Measurements from ENCODE around the gene CMSS1. TPM values are rescaled to one million over a fixed set of nuclear protein-coding genes. Genes with fewer than 3 reads are reported as not detected.

The CMSS1 gene
- total RNA-seq, 2 experiments from 2014 or later = 95.6 to 97.2 TPM

DNA sequence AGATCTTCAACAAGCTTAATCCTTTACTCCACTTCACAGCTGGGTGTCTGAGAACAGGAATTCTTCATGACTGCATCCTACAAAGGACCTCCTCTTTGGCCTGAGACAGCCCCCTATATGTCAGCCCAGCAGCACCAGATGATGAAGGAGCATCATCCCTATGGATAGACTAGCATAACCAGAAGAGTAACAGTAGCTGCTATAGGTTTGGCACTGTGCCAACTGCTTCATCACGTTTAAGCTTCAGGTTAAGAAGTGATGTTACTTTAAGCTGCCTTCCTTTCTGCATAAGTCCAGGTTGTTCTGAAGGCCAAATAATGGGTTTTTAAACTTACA is 50.6 kb downstream of the CMSS1 start:
- Mint-ChIP-seq H3K36me3 (peaks cover 2% of the 10 kb centered on the region), H3K27ac (no peak overlapping the region), H3K27me3 (no peaks in the 10 kb centered on the region), H3K4me1 (ENCODE audit: low read depth) (peaks cover 40% of the 10 kb centered on the region), H3K4me3 (no peak overlapping the region), H3K9me3 (no peaks in the 10 kb centered on the region)
- intact Hi-C loops (cut with micrococcal nuclease) = loop anchor here (1.0 kb wide), 1 partner anchor 9 kb away; no protein-coding TSS in a partner anchor
- CTCF ChIA-PET = interaction anchor here (1.9 kb wide), 1 partner anchor 37 kb away, joined by 7 read pairs; no protein-coding TSS in a partner anchor
- POLR2A ChIA-PET = no interaction called here
- no peak for DNase-seq

DNA sequence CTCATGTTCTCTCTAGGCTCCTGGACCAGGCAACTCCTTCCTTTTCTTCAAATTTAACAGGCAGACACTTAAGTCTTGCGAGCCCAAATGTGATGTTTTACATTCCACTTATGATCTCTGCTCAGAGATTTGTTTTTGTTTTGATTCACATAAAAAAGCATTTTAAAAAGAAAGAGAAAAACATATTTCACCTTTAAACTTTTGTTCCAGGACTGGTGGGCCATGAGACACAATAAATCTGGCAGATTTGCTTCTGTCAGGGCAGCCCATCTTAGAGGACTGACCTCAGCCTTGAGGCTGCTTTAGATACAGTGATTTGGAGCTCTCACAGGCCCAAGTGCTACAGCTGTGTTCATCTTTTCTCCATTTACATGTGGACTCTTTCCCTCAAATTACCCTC is 52.0 kb downstream of the CMSS1 start:
- ChIA-PET POLR2A (no interaction called here), CTCF (no interaction called here)
- intact Hi-C loops (cut with micrococcal nuclease) = loop anchor here (10.0 kb wide), 1 partner anchor 1305 kb away; no protein-coding TSS in a partner anchor
- no peaks in the 10 kb centered on the region for H3K27me3 Mint-ChIP-seq
- no peaks in the 10 kb centered on the region for H3K36me3 Mint-ChIP-seq
- no peak overlapping the region for H3K4me3 Mint-ChIP-seq
- H3K27ac Mint-ChIP-seq = no peak overlapping the region
- H3K4me1 Mint-ChIP-seq (ENCODE audit: low read depth) = peaks cover 43% of the 10 kb centered on the region
- DNase-seq = no peak
- H3K9me3 Mint-ChIP-seq = no peaks in the 10 kb centered on the region

DNA sequence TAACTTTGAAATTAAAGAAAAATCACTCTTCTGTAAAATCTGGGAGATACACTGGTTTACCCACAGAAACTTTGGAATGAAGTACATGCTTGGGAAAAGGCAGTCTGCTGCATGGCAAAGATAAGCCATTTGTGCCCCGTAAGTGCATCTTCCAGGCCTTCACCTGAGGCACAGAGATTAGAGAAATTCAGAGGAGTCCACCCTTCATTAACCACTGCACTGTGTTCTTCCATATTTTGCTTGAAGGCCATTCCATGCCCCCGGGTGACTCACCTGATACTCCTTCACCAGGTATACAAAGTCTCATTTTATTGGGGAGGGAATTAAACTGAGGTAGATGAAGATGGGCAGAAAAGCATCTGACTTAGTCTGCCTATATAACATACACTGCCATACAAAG is 53.0 kb downstream of the CMSS1 start:
- no peak for DNase-seq
- Mint-ChIP-seq H3K36me3 (no peaks in the 10 kb centered on the region), H3K4me1 (ENCODE audit: low read depth) (peaks cover 45% of the 10 kb centered on the region), H3K27ac (no peak overlapping the region), H3K9me3 (no peaks in the 10 kb centered on the region), H3K4me3 (no peak overlapping the region), H3K27me3 (no peaks in the 10 kb centered on the region)
- CTCF ChIA-PET = interaction anchor here (0.6 to 1.1 kb wide), 4 partner anchors 27 to 597 kb away, joined by 3 to 4 read pairs (median 3); no protein-coding TSS in a partner anchor
- POLR2A ChIA-PET = no interaction called here
- intact Hi-C loops (cut with micrococcal nuclease) = loop anchor here (10.0 kb wide), 1 partner anchor 1306 kb away; no protein-coding TSS in a partner anchor

DNA sequence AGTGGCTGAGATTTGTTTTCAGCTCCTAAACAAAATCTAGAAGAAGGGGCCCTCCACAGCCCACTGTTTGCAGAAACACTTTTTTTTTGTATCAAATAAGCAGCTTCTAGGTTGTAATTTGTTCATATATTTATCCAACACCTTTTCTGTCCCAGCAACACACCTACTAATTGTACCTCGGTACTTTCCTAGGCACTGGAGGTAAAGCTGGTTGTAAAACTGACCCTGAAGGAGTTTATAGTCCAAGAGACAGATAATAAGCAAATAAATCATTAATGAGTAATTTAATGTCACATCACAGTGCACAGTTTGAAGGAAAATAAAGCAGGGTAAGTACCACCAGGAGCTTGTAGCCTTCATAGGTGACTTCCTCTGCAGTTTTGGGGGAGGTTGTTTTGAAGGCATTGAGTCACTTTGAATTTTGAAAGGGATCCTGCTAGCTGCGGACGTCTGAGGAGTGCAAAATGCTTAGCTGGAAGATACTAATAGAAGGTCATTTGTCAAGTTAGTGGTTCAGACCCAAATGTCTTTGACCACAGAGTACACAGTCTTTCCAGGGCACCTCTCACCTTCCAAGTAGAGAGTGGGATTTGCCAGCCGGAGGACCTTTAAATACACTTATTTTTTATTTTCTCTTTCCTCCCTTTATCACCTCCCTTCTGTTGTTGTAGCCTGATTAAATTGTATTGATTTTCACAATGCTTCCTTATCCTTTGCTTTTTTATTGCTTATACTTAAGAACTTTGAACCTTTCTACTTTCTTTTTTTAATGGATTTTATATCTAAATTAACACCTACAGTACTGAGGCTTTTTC is 53.8 kb downstream of the CMSS1 start:
- no peaks in the 10 kb centered on the region for H3K36me3 Mint-ChIP-seq
- no peak overlapping the region for H3K4me3 Mint-ChIP-seq
- H3K9me3 Mint-ChIP-seq = no peaks in the 10 kb centered on the region
- POLR2A ChIA-PET = no interaction called here
- H3K27me3 Mint-ChIP-seq = peaks cover under 1% of the 10 kb centered on the region
- intact Hi-C loops (cut with micrococcal nuclease) = loop anchor here (10.0 kb wide), 1 partner anchor 1307 kb away; no protein-coding TSS in a partner anchor
- DNase-seq = no peak
- CTCF ChIA-PET = interaction anchor here (0.8 kb wide), 1 partner anchor 597 kb away, joined by 3 read pairs; no protein-coding TSS in a partner anchor
- peaks cover 40% of the 10 kb centered on the region for H3K4me1 Mint-ChIP-seq (ENCODE audit: low read depth)
- no peak overlapping the region for H3K27ac Mint-ChIP-seq

DNA sequence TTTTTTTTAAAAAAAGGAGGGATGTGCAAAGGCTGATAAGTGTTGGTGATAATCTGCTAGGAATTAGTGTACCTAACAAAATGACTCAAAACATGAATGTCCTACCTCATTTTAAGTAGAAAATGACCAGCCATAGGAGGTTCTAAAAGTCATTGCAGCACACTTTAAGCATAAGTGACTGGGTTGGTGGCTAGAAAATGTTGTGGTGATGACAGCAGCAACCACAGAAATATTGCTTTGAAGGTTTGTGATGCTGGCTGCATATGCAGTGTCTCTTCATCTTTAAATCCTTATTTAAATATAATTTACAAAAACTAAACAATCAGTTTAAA is 55.2 kb downstream of the CMSS1 start:
- H3K27me3 Mint-ChIP-seq = peaks cover 2% of the 10 kb centered on the region
- peaks cover 32% of the 10 kb centered on the region for H3K4me1 Mint-ChIP-seq (ENCODE audit: low read depth)
- POLR2A ChIA-PET = no interaction called here
- intact Hi-C loops (cut with micrococcal nuclease) = loop anchor here (10.0 kb wide), 1 partner anchor 1308 kb away; no protein-coding TSS in a partner anchor
- no peak overlapping the region for H3K27ac Mint-ChIP-seq
- peak; percentile 50 for DNase-seq
- CTCF ChIA-PET = no interaction called here
- no peaks in the 10 kb centered on the region for H3K9me3 Mint-ChIP-seq
- H3K4me3 Mint-ChIP-seq = no peak overlapping the region
- H3K36me3 Mint-ChIP-seq = no peaks in the 10 kb centered on the region

DNA sequence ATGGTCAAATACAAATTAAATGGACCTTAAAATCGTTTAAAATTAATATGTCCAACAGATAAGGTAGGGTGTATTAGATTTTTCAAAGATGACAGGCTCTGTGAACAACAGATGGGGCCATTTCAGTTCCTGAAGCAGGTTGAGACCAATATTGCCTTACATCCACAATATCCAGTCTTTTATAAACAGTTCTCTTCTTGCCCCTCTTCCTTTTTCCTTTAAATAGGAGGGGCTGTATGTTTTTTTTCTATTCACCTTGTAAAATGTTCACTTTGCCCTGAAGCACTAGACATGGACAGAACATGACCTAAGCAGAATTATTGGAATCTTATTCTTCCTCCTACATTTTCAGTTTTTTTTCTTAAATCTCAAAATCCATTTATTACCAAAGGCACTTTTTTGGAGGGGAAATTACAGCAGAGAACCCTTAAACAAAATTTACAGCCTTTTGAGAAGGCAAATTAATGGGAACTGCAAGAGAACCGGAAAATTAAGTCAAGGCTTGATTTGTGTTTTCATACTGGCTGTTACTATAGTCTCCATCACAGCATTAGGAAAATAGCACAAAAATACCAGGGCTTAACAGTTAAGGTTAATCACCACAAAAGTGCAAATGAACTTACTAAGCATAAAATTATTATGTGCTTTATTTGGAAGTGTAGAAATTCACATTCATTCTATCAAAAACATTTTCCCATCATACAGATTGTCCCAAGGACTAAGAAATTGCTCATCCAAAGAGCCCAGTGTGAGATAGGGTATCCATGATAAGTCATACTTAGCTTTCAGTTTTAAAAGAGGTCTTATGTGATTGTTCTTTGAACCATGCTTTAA is 55.8 kb downstream of the CMSS1 start:
- peaks cover 30% of the 10 kb centered on the region for H3K4me1 Mint-ChIP-seq (ENCODE audit: low read depth)
- DNase-seq = no peak
- H3K36me3 Mint-ChIP-seq = no peaks in the 10 kb centered on the region
- intact Hi-C loops (cut with micrococcal nuclease) = loop anchor here (10.0 kb wide), 1 partner anchor 1309 kb away; no protein-coding TSS in a partner anchor
- peaks cover 2% of the 10 kb centered on the region for H3K27me3 Mint-ChIP-seq
- no peaks in the 10 kb centered on the region for H3K9me3 Mint-ChIP-seq
- ChIA-PET CTCF (no interaction called here), POLR2A (interaction anchor here (0.6 kb wide), 1 partner anchor 461 kb away, joined by 4 read pairs; no protein-coding TSS in a partner anchor)
- H3K4me3 Mint-ChIP-seq = no peak overlapping the region
- no peak overlapping the region for H3K27ac Mint-ChIP-seq

DNA sequence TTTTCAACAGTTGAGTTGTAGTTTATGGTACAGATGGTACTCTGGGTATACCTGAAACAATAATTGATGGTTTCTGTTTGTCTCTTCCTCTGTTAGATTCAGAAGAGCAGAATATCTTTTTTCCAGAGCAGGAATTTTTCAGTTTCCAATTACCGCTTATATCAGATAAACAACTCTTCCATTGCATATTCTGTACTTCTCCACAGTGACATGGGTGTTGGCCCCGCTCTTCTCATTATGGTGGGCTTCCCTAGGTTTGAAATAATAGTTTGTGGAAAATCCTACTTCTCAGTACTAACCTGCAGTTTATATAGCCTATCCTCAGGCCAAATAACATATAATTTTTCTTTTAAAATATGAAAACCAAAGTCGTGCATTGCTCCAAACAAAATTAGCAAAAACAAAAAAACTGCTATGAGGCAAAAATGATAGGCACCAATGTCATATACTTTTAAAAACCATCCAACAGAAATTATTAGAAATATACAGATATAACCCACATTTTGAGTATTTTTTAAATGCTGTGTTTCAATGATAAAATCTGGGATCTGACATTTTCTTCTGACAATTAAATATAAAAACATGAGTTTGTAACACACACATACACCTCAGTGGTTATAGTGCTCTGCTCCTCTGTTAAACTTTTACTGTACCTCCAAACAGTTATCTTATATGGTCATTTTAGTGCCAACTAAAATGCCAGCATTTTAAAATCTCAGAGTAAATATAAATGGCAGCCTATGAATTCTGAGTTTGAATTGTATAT is 56.8 kb downstream of the CMSS1 start:
- no peak overlapping the region for H3K4me3 Mint-ChIP-seq
- H3K27ac Mint-ChIP-seq = no peak overlapping the region
- peaks cover 2% of the 10 kb centered on the region for H3K27me3 Mint-ChIP-seq

DNA sequence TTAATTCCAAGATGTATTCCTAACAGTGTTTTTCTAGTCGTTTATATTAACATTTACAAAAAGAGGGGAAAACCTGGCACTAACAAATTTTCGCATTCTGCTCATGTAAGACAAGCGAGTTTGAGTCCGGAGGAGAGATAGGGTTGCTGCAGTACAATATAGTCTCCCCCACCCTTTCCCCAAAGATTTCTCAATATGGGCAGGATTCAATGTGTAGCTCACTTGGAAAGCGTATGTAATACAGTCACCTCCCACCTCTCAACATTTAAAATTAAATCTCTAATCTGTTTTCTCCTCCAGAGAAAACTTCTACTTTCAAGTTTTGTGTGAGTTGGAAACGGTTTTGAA is 57.9 kb downstream of the CMSS1 start:
- Mint-ChIP-seq H3K27ac (no peak overlapping the region), H3K36me3 (no peaks in the 10 kb centered on the region), H3K9me3 (no peaks in the 10 kb centered on the region), H3K27me3 (peaks cover 2% of the 10 kb centered on the region), H3K4me3 (peak overlapping the region; percentile 65), H3K4me1 (ENCODE audit: low read depth) (peaks cover 27% of the 10 kb centered on the region)
- DNase-seq = no peak
- intact Hi-C loops (cut with micrococcal nuclease) = loop anchor here (1.0 to 10.0 kb wide), 3 partner anchors 19 to 1311 kb away; no protein-coding TSS in a partner anchor
- ChIA-PET CTCF (interaction anchor here (0.9 to 1.5 kb wide), 4 partner anchors 13 to 379 kb away, joined by 3 to 4 read pairs (median 3); no protein-coding TSS in a partner anchor), POLR2A (no interaction called here)

More for the DNA sequence above, 56.8 kb downstream of the CMSS1 start:
- Mint-ChIP-seq H3K4me1 (ENCODE audit: low read depth) (peaks cover 27% of the 10 kb centered on the region), H3K9me3 (no peaks in the 10 kb centered on the region), H3K36me3 (no peaks in the 10 kb centered on the region)
- POLR2A ChIA-PET = interaction anchor here (0.6 kb wide), 1 partner anchor 460 kb away, joined by 4 read pairs; no protein-coding TSS in a partner anchor
- CTCF ChIA-PET = interaction anchor here (1.0 to 1.5 kb wide), 3 partner anchors 12 to 380 kb away, joined by 3 to 4 read pairs (median 3); no protein-coding TSS in a partner anchor
- intact Hi-C loops (cut with micrococcal nuclease) = loop anchor here (1.0 to 10.0 kb wide), 3 partner anchors 18 to 1310 kb away; no protein-coding TSS in a partner anchor
- no peak for DNase-seq

DNA sequence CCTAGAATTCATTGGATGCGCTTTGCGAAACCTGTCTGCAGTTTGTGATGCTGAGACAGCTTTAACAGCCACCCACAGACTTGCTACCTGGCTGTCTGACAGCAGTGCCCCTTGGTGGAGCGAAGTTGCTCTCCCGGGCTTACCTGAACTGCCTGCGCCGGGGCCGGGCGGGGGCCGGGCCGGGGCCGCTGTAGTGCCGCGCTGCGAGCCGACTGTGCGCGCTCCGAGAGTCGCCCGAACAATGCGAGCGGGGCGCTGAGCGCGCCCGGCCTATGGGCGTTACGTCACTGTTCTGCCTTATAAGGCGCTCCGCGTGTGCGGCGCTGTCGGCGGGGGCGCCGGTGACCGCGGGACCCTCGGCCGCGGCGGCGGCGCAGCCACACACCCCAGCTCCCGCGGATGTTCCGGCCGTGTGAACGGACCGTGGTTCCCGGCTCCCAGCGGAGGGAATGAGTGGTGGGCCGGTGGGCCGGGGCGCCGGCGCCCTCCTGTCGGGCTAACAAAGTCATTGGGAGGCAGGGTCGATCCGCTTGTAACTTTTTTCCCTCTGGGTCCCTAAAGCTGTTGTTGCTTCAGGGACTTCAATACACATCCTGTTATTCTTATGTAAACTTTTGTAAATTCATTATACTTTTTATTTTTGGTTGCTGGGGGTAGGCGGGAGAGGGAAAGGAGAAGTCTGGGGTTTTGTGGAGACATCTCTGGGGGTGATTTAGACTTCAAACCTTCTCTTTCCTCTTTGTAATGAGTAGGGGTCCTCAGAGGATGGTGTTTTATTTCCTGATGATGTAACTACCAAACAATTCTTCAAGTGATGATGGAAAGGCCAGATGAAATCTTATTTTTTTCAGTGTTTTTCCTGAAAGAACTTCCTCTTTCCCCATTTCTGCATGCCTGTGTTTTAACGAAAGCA is 58.5 kb downstream of the CMSS1 start:
- peaks cover 2% of the 10 kb centered on the region for H3K27me3 Mint-ChIP-seq
- peaks cover 27% of the 10 kb centered on the region for H3K4me1 Mint-ChIP-seq (ENCODE audit: low read depth)
- intact Hi-C loops (cut with micrococcal nuclease) = loop anchor here (1.0 to 10.0 kb wide), 4 partner anchors 20 to 1311 kb away; partner anchors contain the start of gene CMSS1
- DNase-seq = peak; percentile 73
- H3K36me3 Mint-ChIP-seq = no peaks in the 10 kb centered on the region
- CTCF ChIA-PET = interaction anchor here (0.9 to 1.5 kb wide), 3 partner anchors 26 to 378 kb away, joined by 3 to 4 read pairs (median 3); no protein-coding TSS in a partner anchor
- no peak overlapping the region for H3K27ac Mint-ChIP-seq
- no peaks in the 10 kb centered on the region for H3K9me3 Mint-ChIP-seq
- POLR2A ChIA-PET = no interaction called here
- peak overlapping the region; percentile 65 for H3K4me3 Mint-ChIP-seq

DNA sequence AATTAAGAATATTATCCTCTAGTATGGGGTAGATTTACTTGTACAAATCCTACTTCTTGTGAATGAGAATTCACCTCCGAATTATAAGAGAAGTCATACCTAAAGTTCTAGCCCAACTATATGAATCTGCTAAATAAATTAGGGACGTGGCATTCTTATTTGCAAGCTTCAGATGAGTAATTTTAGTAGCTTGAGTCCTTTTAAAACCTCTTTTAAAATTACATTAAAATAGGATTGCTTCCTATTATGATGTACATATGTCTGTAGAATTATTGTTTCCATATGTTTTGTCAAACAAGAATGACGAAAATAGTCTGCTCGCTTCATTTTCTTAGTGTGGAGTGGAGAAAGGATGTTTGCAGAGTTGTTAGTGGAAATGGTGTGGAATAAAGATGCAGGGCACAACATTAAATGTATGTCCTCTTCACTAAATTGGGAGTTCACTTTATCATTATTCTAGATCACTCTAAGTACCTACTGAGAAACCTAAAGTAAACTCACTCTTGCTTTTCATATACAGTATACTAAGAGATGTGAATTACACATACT is 59.4 kb downstream of the CMSS1 start:
- H3K4me3 Mint-ChIP-seq = no peak overlapping the region
- H3K27ac Mint-ChIP-seq = no peak overlapping the region
- CTCF ChIA-PET = interaction anchor here (0.9 to 1.0 kb wide), 2 partner anchors 68 to 377 kb away, joined by 3 read pairs; no protein-coding TSS in a partner anchor
- H3K4me1 Mint-ChIP-seq (ENCODE audit: low read depth) = peaks cover 27% of the 10 kb centered on the region
- POLR2A ChIA-PET = no interaction called here
- intact Hi-C loops (cut with micrococcal nuclease) = loop anchor here (5.0 to 10.0 kb wide), 2 partner anchors 835 to 1312 kb away; no protein-coding TSS in a partner anchor
- no peaks in the 10 kb centered on the region for H3K36me3 Mint-ChIP-seq
- H3K27me3 Mint-ChIP-seq = peaks cover 2% of the 10 kb centered on the region
- H3K9me3 Mint-ChIP-seq = no peaks in the 10 kb centered on the region
- DNase-seq = no peak
